GM10248 (cell line): ENCODE measurements around the gene PLA2G3.

Experiments
- CTCF ChIA-PET: fragments of 300-600 bp; sonication (Branson Sonifier 250); formaldehyde crosslinking; extraction: SDS; loops from one replicate; lab custom pipeline; 2021; ENCODE audit warnings: antibody characterized with exemption; lab: Yijun Ruan, JAX
- POLR2A ChIA-PET: fragments of 350-650 bp; sonication (Branson Sonifier 250); formaldehyde crosslinking; extraction: SDS; loops from one replicate; lab custom pipeline; 2020; ENCODE audit warnings: antibody characterized with exemption; lab: Yijun Ruan, JAX
- DNase-seq: peaks from one replicate; pipeline ENCODE4 v3.0.0; 2012; ENCODE audit errors: extremely low spot score
- TF ChIP-seq, protein P1 (sequence below): IDR thresholded peaks from 2 replicates; pipeline ENCODE4 v1.5.1; 2012; ENCODE audit warnings: mild to moderate bottlenecking, low read depth; ENCODE audit errors: extremely low read depth, missing control alignments, control extremely low read depth

PLA2G3 gene

DNA sequence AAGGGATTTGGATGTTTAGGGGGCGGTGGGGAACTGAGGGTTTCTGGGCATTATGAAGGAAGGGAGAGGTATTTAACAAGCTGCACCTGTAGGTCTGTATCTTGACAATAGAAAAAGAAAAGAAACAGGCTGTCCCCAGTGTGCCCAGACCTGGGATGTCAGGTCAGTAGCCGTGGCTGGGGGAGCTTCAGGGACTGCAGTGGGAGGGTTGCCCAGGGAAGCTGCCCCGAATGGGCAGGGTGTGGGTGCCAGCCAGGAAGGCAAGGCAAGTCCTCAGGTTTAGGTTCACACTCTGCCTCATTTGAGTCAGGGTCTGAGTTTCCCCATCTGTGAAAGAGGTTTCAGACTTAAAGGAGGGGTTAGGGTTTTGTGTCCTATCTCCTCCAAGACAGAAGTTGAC, 16.0 kb downstream of the PLA2G3 start:
- TF ChIP-seq, protein P1, sequence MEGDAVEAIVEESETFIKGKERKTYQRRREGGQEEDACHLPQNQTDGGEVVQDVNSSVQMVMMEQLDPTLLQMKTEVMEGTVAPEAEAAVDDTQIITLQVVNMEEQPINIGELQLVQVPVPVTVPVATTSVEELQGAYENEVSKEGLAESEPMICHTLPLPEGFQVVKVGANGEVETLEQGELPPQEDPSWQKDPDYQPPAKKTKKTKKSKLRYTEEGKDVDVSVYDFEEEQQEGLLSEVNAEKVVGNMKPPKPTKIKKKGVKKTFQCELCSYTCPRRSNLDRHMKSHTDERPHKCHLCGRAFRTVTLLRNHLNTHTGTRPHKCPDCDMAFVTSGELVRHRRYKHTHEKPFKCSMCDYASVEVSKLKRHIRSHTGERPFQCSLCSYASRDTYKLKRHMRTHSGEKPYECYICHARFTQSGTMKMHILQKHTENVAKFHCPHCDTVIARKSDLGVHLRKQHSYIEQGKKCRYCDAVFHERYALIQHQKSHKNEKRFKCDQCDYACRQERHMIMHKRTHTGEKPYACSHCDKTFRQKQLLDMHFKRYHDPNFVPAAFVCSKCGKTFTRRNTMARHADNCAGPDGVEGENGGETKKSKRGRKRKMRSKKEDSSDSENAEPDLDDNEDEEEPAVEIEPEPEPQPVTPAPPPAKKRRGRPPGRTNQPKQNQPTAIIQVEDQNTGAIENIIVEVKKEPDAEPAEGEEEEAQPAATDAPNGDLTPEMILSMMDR: no peak
- DNase-seq: no peak
- CTCF ChIA-PET: interaction anchor here (1.1 to 1.2 kb wide), 2 partner anchors 16 to 108 kb away, joined by 3 read pairs; no protein-coding TSS in a partner anchor
- POLR2A ChIA-PET: no interaction called here

DNA sequence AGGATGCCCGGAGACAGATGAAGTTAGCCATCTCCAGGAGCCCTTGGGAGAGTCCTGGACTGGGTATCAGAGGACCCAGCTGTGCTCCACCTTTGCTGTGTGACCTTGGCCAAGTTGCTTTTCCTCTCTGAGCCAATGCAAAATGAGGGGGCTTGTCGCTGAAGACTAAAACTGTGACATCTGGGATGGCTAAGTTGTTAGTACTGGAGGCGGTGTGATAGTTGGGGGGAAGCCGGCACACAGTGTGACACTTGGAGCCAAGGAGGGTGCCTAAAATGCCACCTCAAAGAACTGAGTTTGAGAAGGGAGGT, 17.1 kb downstream of the PLA2G3 start:
- no peak for DNase-seq
- CTCF ChIA-PET: no interaction called here
- TF ChIP-seq, protein P1: no peak
- POLR2A ChIA-PET: no interaction called here

DNA sequence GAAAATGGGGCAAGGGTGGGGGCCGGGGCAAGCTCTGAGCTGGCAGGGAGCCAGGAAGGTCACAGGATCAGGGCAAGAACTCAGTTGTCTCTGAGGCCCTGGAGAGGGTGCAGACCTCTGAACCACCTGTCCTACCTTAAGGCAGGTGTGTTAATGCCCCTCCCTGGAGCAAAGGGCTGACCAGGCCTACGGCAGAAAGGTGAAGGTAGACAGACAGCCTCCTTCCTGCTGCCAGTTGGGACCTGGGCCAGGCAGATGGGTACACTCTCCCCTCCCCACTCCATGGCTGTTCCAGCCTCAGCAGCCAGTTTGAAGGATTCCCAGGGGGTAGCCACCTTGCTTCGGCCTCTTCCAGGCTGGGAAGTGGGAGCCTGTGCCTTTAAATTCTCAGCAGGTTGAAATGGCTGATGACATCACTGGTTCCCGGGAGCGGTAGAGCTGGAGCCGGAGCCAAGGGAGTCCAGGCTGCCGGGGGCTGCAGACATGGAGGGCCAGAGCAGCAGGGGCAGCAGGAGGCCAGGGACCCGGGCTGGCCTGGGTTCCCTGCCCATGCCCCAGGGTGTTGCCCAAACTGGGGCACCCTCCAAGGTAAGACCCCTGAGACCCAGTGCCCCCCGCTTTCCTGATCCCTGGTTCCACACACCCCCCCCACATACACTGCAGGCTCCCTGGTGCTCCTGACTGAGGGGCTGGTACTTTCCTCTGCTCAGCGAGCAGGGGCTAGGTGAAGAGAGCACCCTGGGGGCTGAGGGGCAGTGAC, 17.6 kb downstream of the PLA2G3 start, which contains the start of gene INPP5J:
Gene INPP5J (plus strand): TSS at position 435 of the 760 bp plus-strand sequence. CDS start 49 bp downstream, at position 484.
- CTCF ChIA-PET: interaction anchor here (0.7 to 0.9 kb wide), 2 partner anchors 38 to 203 kb away, joined by 3 read pairs; no protein-coding TSS in a partner anchor
- POLR2A ChIA-PET: no interaction called here
- TF ChIP-seq, protein P1: no peak
- no peak for DNase-seq

DNA sequence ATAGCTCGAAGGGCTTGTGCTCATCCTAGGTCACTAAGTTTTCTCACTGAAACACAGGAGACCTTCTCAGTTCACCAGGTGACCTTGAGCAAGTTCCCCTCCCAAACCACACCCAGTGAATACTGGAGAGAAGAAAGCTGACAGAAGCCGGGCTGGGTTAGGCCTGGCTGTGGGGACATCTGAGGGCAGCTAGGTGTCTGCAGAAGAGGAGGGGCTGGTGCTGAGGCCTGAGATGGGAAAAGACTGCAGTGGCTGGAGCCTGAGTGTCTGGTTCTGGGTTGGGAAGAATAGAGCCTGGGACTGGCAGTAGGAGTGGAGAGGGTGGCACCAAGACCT, 18.1 kb downstream of the PLA2G3 start:
- DNase-seq: no peak
- ChIA-PET POLR2A (no interaction called here), CTCF (interaction anchor here (0.7 to 0.9 kb wide), 2 partner anchors 37 to 202 kb away, joined by 3 read pairs; no protein-coding TSS in a partner anchor)
- TF ChIP-seq, protein P1: no peak

DNA sequence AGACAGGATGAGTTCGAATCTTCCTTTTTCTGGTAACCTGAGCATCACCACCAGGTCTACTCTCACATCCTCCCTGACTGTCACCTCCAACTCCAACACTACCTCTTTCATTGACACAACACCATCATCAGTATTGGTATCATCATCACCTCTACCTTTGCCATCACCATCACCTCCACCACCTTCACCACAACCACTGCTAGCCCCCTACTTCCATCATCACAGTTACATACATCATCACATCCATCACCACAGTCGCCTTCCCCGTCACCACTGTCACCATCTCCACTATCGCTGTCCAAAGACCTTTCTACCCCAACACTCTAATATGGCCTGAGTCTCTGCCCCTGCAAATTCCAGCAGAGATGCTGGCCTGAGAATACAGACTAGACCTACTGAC, 18.9 kb downstream of the PLA2G3 start:
- TF ChIP-seq, protein P1: no peak
- ChIA-PET POLR2A (no interaction called here), CTCF (no interaction called here)
- DNase-seq: no peak

DNA sequence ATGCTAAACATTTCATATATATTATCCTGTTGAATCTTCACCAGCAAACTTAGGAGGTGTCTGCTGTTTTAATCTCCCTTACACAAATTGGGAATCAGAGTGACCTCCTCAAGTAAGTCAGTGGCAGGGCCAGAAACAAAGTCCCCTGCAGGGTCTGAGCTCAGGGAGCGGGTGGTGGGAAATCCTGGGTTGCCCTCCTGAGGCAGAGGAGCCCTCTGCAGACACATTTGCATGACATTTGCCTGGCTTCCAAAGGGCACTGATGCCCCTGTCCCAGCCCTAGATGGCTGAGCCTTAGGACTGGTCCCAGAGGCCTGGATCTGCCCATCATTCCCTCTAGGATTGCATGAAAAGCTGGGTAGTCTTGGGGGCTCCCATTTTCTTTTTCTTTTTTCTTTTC, 19.7 kb downstream of the PLA2G3 start:
- DNase-seq: no peak
- POLR2A ChIA-PET: no interaction called here
- CTCF ChIA-PET: no interaction called here
- TF ChIP-seq, protein P1: no peak
